Smooth muscle cell (in vitro differentiated cells): ENCODE data around the gene AP2A1. TPM values are rescaled to one million over a fixed set of nuclear protein-coding genes. Genes with fewer than 3 reads are reported as not detected.
A peak's percentile ranks its signal among the peaks of the same experiment; 100 is the strongest.

Experiments
- DNase-seq: peaks from one replicate; lab custom pipeline; 2025; ENCODE audit not compliant: unreplicated experiment; lab: John Stamatoyannopoulos, UW
- H2AFZ ChIP-seq: fragments of 200-600 bp; sonication (generic); 2 replicates; pipeline ENCODE4 v1.6.0; 2016; ENCODE audit warnings: antibody characterized with exemption, low read depth, mild to moderate bottlenecking
- H3F3A ChIP-seq: fragments of 200-600 bp; sonication (generic); 2 replicates; pipeline ENCODE4 v1.6.0; 2017; ENCODE audit warnings: antibody characterized with exemption, low read depth
- H3K27ac ChIP-seq: fragments of 200-600 bp; sonication (generic); 2 replicates; pipeline ENCODE4 v1.5.1; 2016; ENCODE audit warnings: low read depth, mild to moderate bottlenecking
- H3K27me3 ChIP-seq: fragments of 200-600 bp; sonication (generic); 2 replicates; pipeline ENCODE4 v1.6.1; 2016; ENCODE audit warnings: low read depth, mild to moderate bottlenecking
- H3K36me3 ChIP-seq: fragments of 200-600 bp; sonication (generic); 2 replicates; pipeline ENCODE4 v1.5.1; 2016; ENCODE audit warnings: low read depth
- H3K4me1 ChIP-seq: fragments of 200-600 bp; sonication (generic); 2 replicates; pipeline ENCODE4 v1.5.1; 2016; ENCODE audit warnings: low read depth
- H3K4me2 ChIP-seq: fragments of 200-600 bp; sonication (generic); 2 replicates; pipeline ENCODE4 v1.6.0; 2016; ENCODE audit warnings: mild to moderate bottlenecking
- H3K4me3 ChIP-seq: fragments of 200-600 bp; sonication (generic); 2 replicates; pipeline ENCODE4 v1.5.1; 2016; ENCODE audit warnings: mild to moderate bottlenecking
- H3K79me2 ChIP-seq: fragments of 200-600 bp; sonication (generic); 2 replicates; pipeline ENCODE4 v1.6.0; 2016; ENCODE audit warnings: low read depth, mild to moderate bottlenecking
- H3K9ac ChIP-seq: fragments of 200-600 bp; sonication (generic); 2 replicates; pipeline ENCODE4 v1.6.0; 2016; ENCODE audit warnings: low read depth
- H3K9me3 ChIP-seq: fragments of 200-600 bp; sonication (generic); replicated peaks from 2 replicates; pipeline ENCODE4 v1.5.1; 2016; ENCODE audit warnings: low read depth
- H4K20me1 ChIP-seq: fragments of 200-600 bp; sonication (generic); 2 replicates; pipeline ENCODE4 v1.6.0; 2016; ENCODE audit warnings: low read depth
- WGBS: methylation state at CpG from one replicate; pipeline ENCODE4 v1.1.7; 2016; ENCODE audit warnings: low lambda C conversion rate; 5-methylcytosine and 5-hydroxymethylcytosine counted together
- polyA plus RNA-seq: library from polyadenylated mRNA; unstranded; fragments of >200 nt; fragmentation: Nextera tagmentation; extraction: Ambion mirVana; gene quantifications from 2 replicates; pipeline ENCODE4 v1.2.1, GENCODE V29; 2016
- total RNA-seq: library from RNA; depleted of rRNA; stranded (reverse); fragments of >200 nt; gene quantifications from 2 replicates; pipeline ENCODE4 v1.2.3, GENCODE V29; 2014
- TF ChIP-seq, protein P1 (sequence below): fragments of 200-600 bp; sonication (generic); IDR thresholded peaks from 2 replicates; pipeline ENCODE4 v1.5.1; 2017; ENCODE audit warnings: borderline replicate concordance, mild to moderate bottlenecking, antibody characterized with exemption; ENCODE audit not compliant: insufficient read depth, poor library complexity, severe bottlenecking

AP2A1 gene
- total and polyA plus RNA-seq, 2 experiments from 2014 or later = 57.7 to 65.2 TPM

- no peaks in the 10 kb centered on the region for H3K4me1 ChIP-seq
- no peak overlapping the region for H2AFZ ChIP-seq
- H3K9ac ChIP-seq = no peak overlapping the region
- H4K20me1 ChIP-seq = no peaks in the 10 kb centered on the region
- H3K79me2 ChIP-seq = no peaks in the 10 kb centered on the region
- DNase-seq = no peak
- no peaks in the 10 kb centered on the region for H3K27me3 ChIP-seq
- no peaks in the 10 kb centered on the region for H3F3A ChIP-seq
- no peak overlapping the region for H3K27ac ChIP-seq
- no peak overlapping the region for H3K4me2 ChIP-seq
- H3K9me3 ChIP-seq = no peaks in the 10 kb centered on the region
- 71% methylated on average over 1 of the region's 3 CpGs for WGBS
- TF ChIP-seq, protein P1, sequence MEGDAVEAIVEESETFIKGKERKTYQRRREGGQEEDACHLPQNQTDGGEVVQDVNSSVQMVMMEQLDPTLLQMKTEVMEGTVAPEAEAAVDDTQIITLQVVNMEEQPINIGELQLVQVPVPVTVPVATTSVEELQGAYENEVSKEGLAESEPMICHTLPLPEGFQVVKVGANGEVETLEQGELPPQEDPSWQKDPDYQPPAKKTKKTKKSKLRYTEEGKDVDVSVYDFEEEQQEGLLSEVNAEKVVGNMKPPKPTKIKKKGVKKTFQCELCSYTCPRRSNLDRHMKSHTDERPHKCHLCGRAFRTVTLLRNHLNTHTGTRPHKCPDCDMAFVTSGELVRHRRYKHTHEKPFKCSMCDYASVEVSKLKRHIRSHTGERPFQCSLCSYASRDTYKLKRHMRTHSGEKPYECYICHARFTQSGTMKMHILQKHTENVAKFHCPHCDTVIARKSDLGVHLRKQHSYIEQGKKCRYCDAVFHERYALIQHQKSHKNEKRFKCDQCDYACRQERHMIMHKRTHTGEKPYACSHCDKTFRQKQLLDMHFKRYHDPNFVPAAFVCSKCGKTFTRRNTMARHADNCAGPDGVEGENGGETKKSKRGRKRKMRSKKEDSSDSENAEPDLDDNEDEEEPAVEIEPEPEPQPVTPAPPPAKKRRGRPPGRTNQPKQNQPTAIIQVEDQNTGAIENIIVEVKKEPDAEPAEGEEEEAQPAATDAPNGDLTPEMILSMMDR = no peak
- H3K4me3 ChIP-seq = no peak overlapping the region
- no peaks in the 10 kb centered on the region for H3K36me3 ChIP-seq
Measured at GRCh38 chr19:49755956-49756355, 10.8 kb upstream of the AP2A1 start.

DNA sequence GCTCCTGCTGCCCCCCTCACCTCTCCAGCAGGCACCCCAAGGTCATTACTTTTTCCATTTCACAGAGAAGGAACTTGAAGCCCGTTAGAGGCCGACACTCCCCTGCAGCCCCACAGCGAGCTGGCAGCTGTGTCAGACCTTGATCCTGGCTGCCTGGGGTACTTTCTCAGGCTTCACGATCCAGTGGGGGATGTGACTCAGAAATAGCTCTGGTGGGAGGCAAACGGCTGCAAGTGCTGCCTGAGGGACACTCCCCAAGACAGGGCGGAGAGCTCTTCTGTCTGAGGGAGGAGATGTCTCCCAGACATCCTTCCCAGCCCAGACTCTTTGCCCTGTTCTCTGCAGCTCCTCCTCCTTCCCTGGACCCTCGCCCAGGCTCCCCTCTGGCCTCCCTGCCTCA, 8.5 kb upstream of the AP2A1 start:
- Histone ChIP-seq H2AFZ (peak overlapping the region; percentile 66), H3K4me1 (no peaks in the 10 kb centered on the region), H3K4me2 (peak overlapping the region; percentile 42), H3K4me3 (no peak overlapping the region), H3K27me3 (no peaks in the 10 kb centered on the region), H3K9me3 (no peaks in the 10 kb centered on the region), H3K79me2 (no peaks in the 10 kb centered on the region), H3K36me3 (no peaks in the 10 kb centered on the region), H3K9ac (no peak overlapping the region), H4K20me1 (no peaks in the 10 kb centered on the region), H3F3A (no peaks in the 10 kb centered on the region), H3K27ac (peak overlapping the region; percentile 47)
- TF ChIP-seq, protein P1 = no peak
- 6% methylated on average over 7 of the region's 7 CpGs for WGBS
- DNase-seq = no peak

- Histone ChIP-seq H3F3A (no peaks in the 10 kb centered on the region), H3K27ac (no peak overlapping the region), H3K4me1 (peaks cover 4% of the 10 kb centered on the region), H2AFZ (peak overlapping the region; percentile 37), H3K27me3 (no peaks in the 10 kb centered on the region), H3K4me2 (no peak overlapping the region), H4K20me1 (no peaks in the 10 kb centered on the region), H3K9ac (no peak overlapping the region), H3K36me3 (no peaks in the 10 kb centered on the region), H3K9me3 (no peaks in the 10 kb centered on the region), H3K79me2 (no peaks in the 10 kb centered on the region), H3K4me3 (no peak overlapping the region)
- no peak for DNase-seq
- TF ChIP-seq, protein P1 = no peak
- WGBS = 82% methylated on average over 1 of the region's 1 CpG
Measured at GRCh38 chr19:49761249-49761624, 5.6 kb upstream of the AP2A1 start.

- Histone ChIP-seq H3K4me1 (peaks cover 4% of the 10 kb centered on the region), H3K9me3 (no peaks in the 10 kb centered on the region), H3K4me2 (no peak overlapping the region), H3K4me3 (no peak overlapping the region), H3K9ac (no peak overlapping the region), H3F3A (no peaks in the 10 kb centered on the region), H4K20me1 (no peaks in the 10 kb centered on the region), H2AFZ (peak overlapping the region; percentile 37), H3K27me3 (no peaks in the 10 kb centered on the region), H3K79me2 (no peaks in the 10 kb centered on the region), H3K27ac (no peak overlapping the region), H3K36me3 (no peaks in the 10 kb centered on the region)
- no peak for DNase-seq
- TF ChIP-seq, protein P1 = no peak
- 78% methylated on average over 16 of the region's 16 CpGs for WGBS
Measured at GRCh38 chr19:49761625-49762311, 5.0 kb upstream of the AP2A1 start.
